Tibial artery (tissue), 4 donors: ENCODE data around the gene ATXN7.

ENCODE experiments used
- DNase-seq, 2 donors: peaks; one replicate each; pipeline ENCODE4 v3.0.0-alpha.2; 2019
- H3K27ac ChIP-seq, 2 donors: fragments of 200-600 bp; sonication (generic) in 1 of 2; 1 replicate in 1 of 2; 2 replicates in 1 of 2; pipeline ENCODE4 v1.5.1; 2018 to 2019; ENCODE audit warnings: mild to moderate bottlenecking in 1 of 2
- H3K27me3 ChIP-seq, 2 donors: fragments of 200-600 bp; sonication (generic) in 1 of 2; one replicate each; pipeline versions ENCODE4 v1.5.1 to v1.6.0; 2016 to 2019
- H3K36me3 ChIP-seq, 3 donors: fragments of 200-600 bp; sonication (generic) in 2 of 3; one replicate each; pipeline ENCODE4 v1.5.1; 2016 to 2019; ENCODE audit warnings: mild to moderate bottlenecking in 2 of 3
- H3K4me1 ChIP-seq, 4 donors: fragments of 200-600 bp; sonication (generic) in 2 of 4; 1 replicate in 3 of 4; 2 replicates in 1 of 4; pipeline ENCODE4 v1.5.1; 2016 to 2019
- H3K4me3 ChIP-seq, 2 donors: fragments of 200-600 bp; sonication (generic) in 1 of 2; 1 replicate in 1 of 2; 2 replicates in 1 of 2; pipeline ENCODE4 v1.5.1; 2018 to 2019; ENCODE audit warnings: mild to moderate bottlenecking in 2 of 2
- H3K9me3 ChIP-seq, 3 donors: fragments of 200-600 bp; sonication (generic) in 1 of 3; one replicate each; pipeline ENCODE4 v1.5.1; 2016 to 2019
- intact Hi-C: fragments of 100-400 bp; cut with DNase I; formaldehyde crosslinking; loops from one replicate; pipeline ENCODE4 v1.15.0; 2023; ENCODE audit warnings: low total_unique reads
- TF ChIP-seq, protein P1 (sequence below), 2 experiments: fragments of 200-600 bp in 1 of 2; fragments of 450-650 bp in 1 of 2; IDR thresholded peaks; one replicate each; pipeline ENCODE4 v1.5.1; 2017 to 2019; ENCODE audit warnings: antibody characterized with exemption in 2 of 2, mild to moderate bottlenecking in 1 of 2, moderate library complexity in 1 of 2

The ATXN7 gene

DNA sequence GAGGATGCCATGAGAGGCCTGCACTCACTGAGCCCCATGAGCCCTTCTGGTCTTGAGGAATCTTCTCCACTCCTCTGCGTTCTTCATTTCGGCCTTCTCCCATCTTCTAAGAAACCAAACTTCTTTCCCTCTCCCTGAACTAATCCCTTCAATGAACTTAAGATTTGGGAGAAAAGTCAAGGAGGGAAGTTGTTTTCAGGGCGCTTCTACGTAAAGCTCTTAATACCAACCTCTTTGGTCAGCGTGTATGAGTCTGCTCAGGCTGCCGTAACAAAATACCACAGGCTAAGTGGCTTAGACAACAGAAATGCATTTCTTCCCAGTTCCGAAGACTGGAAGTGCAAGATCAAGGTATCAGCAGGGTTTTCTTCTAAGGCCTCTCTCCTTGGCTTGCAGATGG is 173.4 kb downstream of the ATXN7 start:
- Histone ChIP-seq H3K4me1 (no peaks in the 10 kb centered on the region), H3K4me3 (no peak overlapping the region), H3K27me3 (no peaks in the 10 kb centered on the region), H3K9me3 (peaks cover 0 to 5% (median 3%) of the 10 kb centered on the region in 3 donors), H3K36me3 (no peaks in the 10 kb centered on the region), H3K27ac (no peak overlapping the region)
- no peak for DNase-seq
- TF ChIP-seq, protein P1, sequence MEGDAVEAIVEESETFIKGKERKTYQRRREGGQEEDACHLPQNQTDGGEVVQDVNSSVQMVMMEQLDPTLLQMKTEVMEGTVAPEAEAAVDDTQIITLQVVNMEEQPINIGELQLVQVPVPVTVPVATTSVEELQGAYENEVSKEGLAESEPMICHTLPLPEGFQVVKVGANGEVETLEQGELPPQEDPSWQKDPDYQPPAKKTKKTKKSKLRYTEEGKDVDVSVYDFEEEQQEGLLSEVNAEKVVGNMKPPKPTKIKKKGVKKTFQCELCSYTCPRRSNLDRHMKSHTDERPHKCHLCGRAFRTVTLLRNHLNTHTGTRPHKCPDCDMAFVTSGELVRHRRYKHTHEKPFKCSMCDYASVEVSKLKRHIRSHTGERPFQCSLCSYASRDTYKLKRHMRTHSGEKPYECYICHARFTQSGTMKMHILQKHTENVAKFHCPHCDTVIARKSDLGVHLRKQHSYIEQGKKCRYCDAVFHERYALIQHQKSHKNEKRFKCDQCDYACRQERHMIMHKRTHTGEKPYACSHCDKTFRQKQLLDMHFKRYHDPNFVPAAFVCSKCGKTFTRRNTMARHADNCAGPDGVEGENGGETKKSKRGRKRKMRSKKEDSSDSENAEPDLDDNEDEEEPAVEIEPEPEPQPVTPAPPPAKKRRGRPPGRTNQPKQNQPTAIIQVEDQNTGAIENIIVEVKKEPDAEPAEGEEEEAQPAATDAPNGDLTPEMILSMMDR (IDR thresholded peaks at IDR 0.05): no peak
- intact Hi-C loops: loop anchor here (10.0 kb wide), 2 partner anchors 118 to 228 kb away; no protein-coding TSS in a partner anchor

DNA sequence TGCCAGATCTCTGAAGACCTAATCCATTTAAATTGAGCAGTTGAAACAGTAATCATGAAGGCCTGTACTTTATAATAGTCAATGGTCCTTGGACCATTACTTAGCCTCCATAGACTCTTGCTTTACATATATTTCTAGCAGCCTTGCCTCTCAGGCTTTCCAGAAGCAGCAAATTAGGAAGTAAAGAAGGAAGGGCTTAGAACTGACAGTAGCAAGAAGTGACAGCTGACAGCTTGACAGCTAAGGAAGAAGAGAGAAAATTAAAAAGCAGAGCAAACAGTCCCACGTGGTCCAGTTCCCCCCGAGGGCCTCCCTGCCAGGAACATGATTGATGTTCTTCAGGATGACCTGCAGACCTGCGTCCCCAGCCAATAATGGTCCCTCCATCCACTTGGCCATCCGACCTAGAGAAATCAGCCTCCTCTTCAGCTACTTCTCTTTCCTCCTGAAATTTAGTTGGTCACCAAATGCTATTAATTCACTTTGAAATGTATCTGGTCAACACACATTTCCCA is 174.6 kb downstream of the ATXN7 start:
- no peaks in the 10 kb centered on the region for H3K4me1 ChIP-seq
- no peak overlapping the region for H3K27ac ChIP-seq
- intact Hi-C loops: loop anchor here (10.0 kb wide), 2 partner anchors 116 to 226 kb away; no protein-coding TSS in a partner anchor
- no peak overlapping the region for H3K4me3 ChIP-seq
- no peaks in the 10 kb centered on the region for H3K36me3 ChIP-seq
- no peaks in the 10 kb centered on the region for H3K27me3 ChIP-seq
- no peak for DNase-seq
- H3K9me3 ChIP-seq: peaks cover 0 to 5% (median 3%) of the 10 kb centered on the region in 3 donors
- TF ChIP-seq, protein P1 (IDR thresholded peaks at IDR 0.05): no peak

DNA sequence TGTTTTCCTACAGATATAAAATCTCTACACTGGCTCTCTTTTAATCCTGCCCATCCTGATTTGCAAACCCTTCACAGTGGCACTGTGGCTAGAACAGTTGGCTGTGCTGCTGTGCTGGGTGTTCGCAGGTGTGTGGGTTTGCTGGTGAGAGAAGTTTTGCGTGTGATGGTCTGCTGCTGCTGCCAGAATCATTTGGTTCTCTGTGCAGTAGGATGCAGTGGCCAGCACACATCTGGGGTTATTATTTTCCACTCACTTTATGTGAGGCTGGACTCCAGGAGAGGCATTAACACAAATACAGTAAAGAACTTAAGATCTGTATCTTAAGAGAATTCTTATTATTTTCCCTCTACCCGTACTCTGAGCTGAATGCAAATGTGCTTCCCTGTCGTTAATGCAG is 175.7 kb downstream of the ATXN7 start:
- no peaks in the 10 kb centered on the region for H3K27me3 ChIP-seq
- H3K36me3 ChIP-seq: no peaks in the 10 kb centered on the region
- H3K27ac ChIP-seq: no peak overlapping the region
- TF ChIP-seq, protein P1 (IDR thresholded peaks at IDR 0.05): no peak
- H3K4me1 ChIP-seq: no peaks in the 10 kb centered on the region
- H3K4me3 ChIP-seq: no peak overlapping the region
- intact Hi-C loops: loop anchor here (10.0 kb wide), 2 partner anchors 115 to 225 kb away; no protein-coding TSS in a partner anchor
- no peak for DNase-seq
- H3K9me3 ChIP-seq: peaks cover 0 to 1% (median 0%) of the 10 kb centered on the region in 3 donors

DNA sequence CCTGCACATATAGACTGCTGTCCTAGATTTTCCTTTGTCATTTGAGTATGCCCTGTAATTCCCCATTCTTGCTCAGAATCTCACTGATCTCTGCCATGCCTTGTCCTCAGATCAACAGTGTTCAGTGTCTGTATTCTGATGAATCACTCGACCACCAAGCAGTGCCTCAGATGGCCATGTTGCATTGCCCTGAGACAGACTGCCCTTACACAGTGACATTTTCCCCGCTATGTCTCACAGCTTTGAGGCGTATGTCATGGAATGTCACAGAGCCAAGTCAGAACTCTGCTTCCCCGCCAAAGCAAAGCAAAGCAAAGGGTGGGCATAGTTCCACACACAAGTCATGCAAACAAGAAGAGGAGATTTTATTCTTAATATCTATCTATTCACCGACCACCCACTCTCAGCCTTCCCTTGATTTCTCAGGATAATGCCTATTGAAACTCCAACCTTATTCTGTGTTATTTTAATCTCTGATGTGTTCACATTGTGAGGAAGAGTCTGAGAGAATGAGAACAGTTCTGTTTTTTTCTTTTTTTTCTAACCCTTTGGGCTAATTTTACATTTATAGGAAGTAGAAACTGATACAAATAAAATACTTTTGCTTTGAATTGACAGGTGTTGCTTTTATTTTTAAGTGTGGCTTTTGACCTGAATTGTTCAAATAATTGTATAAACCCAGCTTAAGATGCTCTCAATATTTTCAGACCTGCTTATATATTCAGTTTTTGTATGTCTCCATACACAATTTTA is 176.5 kb downstream of the ATXN7 start:
- DNase-seq: no peak
- no peaks in the 10 kb centered on the region for H3K4me1 ChIP-seq
- no peaks in the 10 kb centered on the region for H3K27me3 ChIP-seq
- intact Hi-C loops: loop anchor here (10.0 kb wide), 2 partner anchors 115 to 225 kb away; no protein-coding TSS in a partner anchor
- TF ChIP-seq, protein P1 (IDR thresholded peaks at IDR 0.05): no peak
- no peaks in the 10 kb centered on the region for H3K9me3 ChIP-seq
- no peak overlapping the region for H3K27ac ChIP-seq
- no peaks in the 10 kb centered on the region for H3K36me3 ChIP-seq
- H3K4me3 ChIP-seq: no peak overlapping the region

DNA sequence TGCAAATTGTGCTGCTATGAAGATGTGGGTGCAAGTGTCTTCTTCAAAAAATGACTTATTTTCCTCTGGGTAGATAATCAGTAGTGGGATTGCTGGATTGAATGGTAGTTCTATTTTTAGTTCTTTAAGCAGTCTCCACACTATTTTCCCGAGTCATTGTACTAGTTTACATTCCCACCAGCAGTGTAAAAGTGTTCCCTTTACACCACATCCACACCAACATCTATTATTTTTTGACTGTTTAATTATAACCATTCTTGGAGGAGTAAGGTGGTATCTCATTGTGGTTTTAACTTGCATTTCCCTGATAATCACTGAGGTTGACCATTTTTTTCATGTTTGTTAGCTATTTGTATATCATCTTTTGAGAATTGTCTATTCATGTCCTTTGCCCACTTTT is 179.3 kb downstream of the ATXN7 start:
- intact Hi-C loops: no loop called here
- H3K4me1 ChIP-seq: no peaks in the 10 kb centered on the region
- TF ChIP-seq, protein P1 (IDR thresholded peaks at IDR 0.05): no peak
- H3K9me3 ChIP-seq: no peaks in the 10 kb centered on the region
- no peaks in the 10 kb centered on the region for H3K36me3 ChIP-seq
- H3K27ac ChIP-seq: no peak overlapping the region
- H3K4me3 ChIP-seq: no peak overlapping the region
- no peak for DNase-seq
- H3K27me3 ChIP-seq: no peaks in the 10 kb centered on the region
